GM12878 (cell line): Measurements from ENCODE around the gene TIPIN. TPM values are rescaled to one million over a fixed set of nuclear protein-coding genes. Genes with fewer than 3 reads are reported as not detected.
A peak's percentile ranks its signal among the peaks of the same experiment; 100 is the strongest.
"Not testable (repeated sequence)": the region's sequence is repeated elsewhere in the genome, so short reads cannot be mapped to it uniquely, and the experiment has no call there.

Experiments
- ATAC-seq: fragments of 200-7000 bp; cut with Tn5 transposase; 3 replicates; pipeline ENCODE4 v1.9.1; 2020; ENCODE audit warnings: mild to moderate bottlenecking, moderate library complexity
- BruUV-seq: library from RNA; stranded (reverse); fragments of 400-500 nt; replicated peaks from 2 replicates; lab custom pipeline; 2021; lab: Mats Ljungman, UMichigan
- CTCF ChIA-PET: fragments of 300-600 bp; sonication (Branson Sonifier 250); formaldehyde crosslinking; extraction: SDS; loops from one replicate; lab custom pipeline; 2021; ENCODE audit warnings: inconsistent platforms; lab: Yijun Ruan, JAX
- POLR2A ChIA-PET: fragments of 350-600 bp; formaldehyde crosslinking; extraction: SDS; loops from one replicate; lab custom pipeline; 2021; ENCODE audit warnings: inconsistent platforms; lab: Charles Lee
- RAD21 ChIA-PET: fragments of 300-600 bp; sonication (Branson Sonifier 250); formaldehyde crosslinking; loops from one replicate; lab custom pipeline; 2023; ENCODE audit warnings: antibody characterized with exemption; ENCODE audit not compliant: unreplicated experiment; lab: Charles Lee
- SMC1A ChIA-PET: fragments of 300-600 bp; sonication (Branson Sonifier 250); formaldehyde crosslinking; loops from one replicate; lab custom pipeline; 2023; ENCODE audit not compliant: unreplicated experiment, uncharacterized antibody; lab: Charles Lee
- DNase-seq: peaks from one replicate; pipeline ENCODE4 v3.0.0-alpha.2; 2011; ENCODE audit warnings: low read depth, low spot score
- FAIRE-seq: peaks from 3 replicates; lab custom pipeline; 2011; peaks lifted over from hg19 to GRCh38; lab: Jason Lieb, UNC
- H2AFZ ChIP-seq: 2 replicates; pipeline ENCODE4 v1.6.0; 2011; ENCODE audit warnings: low read depth, low read length, control low read depth; ENCODE audit not compliant: control insufficient read depth
- H3K27ac ChIP-seq: 2 replicates; pipeline ENCODE4 v1.5.1; 2011; ENCODE audit warnings: control low read depth; ENCODE audit not compliant: control insufficient read depth, insufficient read depth
- H3K27me3 ChIP-seq, 2 experiments: replicated peaks in 1 of 2; 2 replicates each; pipeline versions ENCODE4 v1.6.0 to v1.6.1; 2011; ENCODE audit warnings: low read length in 1 of 2; ENCODE audit not compliant: control insufficient read depth in 2 of 2, insufficient read depth in 2 of 2
- H3K36me3 ChIP-seq, 2 experiments: 2 replicates each; pipeline ENCODE4 v1.5.1; 2011; ENCODE audit warnings: low read length in 1 of 2; ENCODE audit not compliant: control insufficient read depth in 2 of 2, insufficient read depth in 2 of 2
- H3K4me1 ChIP-seq: 2 replicates; pipeline ENCODE4 v1.6.1; 2011; ENCODE audit warnings: mild to moderate bottlenecking, low read length, moderate library complexity, mixed read lengths; ENCODE audit not compliant: control insufficient read depth, insufficient read depth
- H3K4me2 ChIP-seq: 2 replicates; pipeline ENCODE4 v1.6.0; 2011; ENCODE audit warnings: control low read depth; ENCODE audit not compliant: control insufficient read depth, insufficient read depth
- H3K4me3 ChIP-seq: fragments of 200-600 bp; sonication (generic); 2 replicates; pipeline ENCODE4 v1.5.1; 2016
- H3K79me2 ChIP-seq: 2 replicates; pipeline ENCODE4 v1.6.0; 2011; ENCODE audit warnings: low read length; ENCODE audit not compliant: control insufficient read depth, insufficient read depth
- H3K9ac ChIP-seq: 2 replicates; pipeline ENCODE4 v1.8.0; 2011; ENCODE audit warnings: low read length, control low read depth, mixed read lengths; ENCODE audit not compliant: control insufficient read depth, insufficient read depth
- H3K9me3 ChIP-seq: replicated peaks from 3 replicates; pipeline ENCODE4 v1.5.1; 2011; ENCODE audit warnings: mild to moderate bottlenecking, low read length; ENCODE audit not compliant: control insufficient read depth, insufficient read depth
- H4K20me1 ChIP-seq: 2 replicates; pipeline ENCODE4 v1.6.0; 2011; ENCODE audit not compliant: control insufficient read depth, insufficient read depth
- CEBPB ChIP-seq, 2 experiments: fragments of 150-350 bp in 1 of 2; IDR thresholded peaks; 2 replicates each; pipeline ENCODE4 v1.6.1; 2012 to 2014; ENCODE audit warnings: low read depth in 2 of 2, low read length in 2 of 2, borderline replicate concordance in 1 of 2, inconsistent platforms in 1 of 2
- CHD2 ChIP-seq: IDR thresholded peaks from 2 replicates; pipeline ENCODE4 v1.6.1; 2011; ENCODE audit warnings: low read depth, low read length, improper control_type of control experiment, borderline replicate concordance
- FOS ChIP-seq: IDR thresholded peaks from 3 replicates; pipeline ENCODE4 v1.6.1; 2011; ENCODE audit warnings: borderline replicate concordance; ENCODE audit not compliant: insufficient read length; ENCODE audit errors: extremely low read depth
- IRF4 ChIP-seq: IDR thresholded peaks from 2 replicates; pipeline ENCODE4 v1.6.1; 2011; ENCODE audit warnings: low read depth, low read length
- WGBS: methylation state at CpG from one replicate; pipeline ENCODE4 v1.1.6; 2016; ENCODE audit warnings: low lambda C conversion rate; ENCODE audit not compliant: insufficient replicate concordance, insufficient coverage; ENCODE audit errors: missing lambda C conversion rate; 5-methylcytosine and 5-hydroxymethylcytosine counted together
- in situ Hi-C: fragments of 300-500 bp; cut with MboI; formaldehyde crosslinking; loops from 9 replicates; pipeline ENCODE4 v1.14.3; 2018; ENCODE audit warnings: mixed read lengths
- intact Hi-C: fragments of 100-400 bp; cut with micrococcal nuclease; formaldehyde crosslinking; loops from one replicate; pipeline ENCODE4 v1.14.2; 2022; ENCODE audit not compliant: unreplicated experiment
- polyA plus RNA-seq, 11 experiments: library from polyadenylated mRNA; depleted of rRNA in 4 of 11; unstranded in 6 of 11; stranded (reverse) in 5 of 11; fragments of >200 nt; fragmentation: Nextera tagmentation in 4 of 11; fragmentation: Illumina TruSeq in 1 of 11; extraction: Ambion mirVana in 4 of 11; extraction: Trizol in 1 of 11; gene quantifications; 1 replicate in 1 of 11; 2 replicates in 10 of 11; pipeline versions ENCODE4 v1.2.1 to v1.2.3, GENCODE V29; 2011 to 2016; ENCODE audit warnings: inconsistent platforms in 2 of 11, missing spikeins in 2 of 11, low read depth in 1 of 11
- total RNA-seq, 4 experiments: library from RNA; depleted of rRNA in 3 of 4; stranded (reverse); fragments of >200 nt in 3 of 4; fragmentation: Illumina TruSeq in 1 of 4; extraction: Trizol in 1 of 4; gene quantifications; 2 replicates each; pipeline versions ENCODE4 v1.2.1 to v1.2.3, GENCODE V29; 2013 to 2021
- TF ChIP-seq, protein P1 (sequence below): fragments of 450-650 bp; formaldehyde crosslinking; IDR thresholded peaks from 2 replicates; pipeline ENCODE4 v1.4.0; 2022; ENCODE audit warnings: mild to moderate bottlenecking, moderate library complexity
- TF ChIP-seq, protein P2 (sequence below): fragments of 450-650 bp; IDR thresholded peaks from 2 replicates; pipeline ENCODE4 v1.6.1; 2017; ENCODE audit warnings: mild to moderate bottlenecking, low read depth, inconsistent platforms; ENCODE audit not compliant: poor library complexity, severe bottlenecking

TIPIN gene
- total and polyA plus RNA-seq, 10 of the 15 experiments (the other 5 are each of a cell fraction or from before 2014, with no cell fraction given) = 21.1 to 69.2 (median 47.0) TPM

DNA sequence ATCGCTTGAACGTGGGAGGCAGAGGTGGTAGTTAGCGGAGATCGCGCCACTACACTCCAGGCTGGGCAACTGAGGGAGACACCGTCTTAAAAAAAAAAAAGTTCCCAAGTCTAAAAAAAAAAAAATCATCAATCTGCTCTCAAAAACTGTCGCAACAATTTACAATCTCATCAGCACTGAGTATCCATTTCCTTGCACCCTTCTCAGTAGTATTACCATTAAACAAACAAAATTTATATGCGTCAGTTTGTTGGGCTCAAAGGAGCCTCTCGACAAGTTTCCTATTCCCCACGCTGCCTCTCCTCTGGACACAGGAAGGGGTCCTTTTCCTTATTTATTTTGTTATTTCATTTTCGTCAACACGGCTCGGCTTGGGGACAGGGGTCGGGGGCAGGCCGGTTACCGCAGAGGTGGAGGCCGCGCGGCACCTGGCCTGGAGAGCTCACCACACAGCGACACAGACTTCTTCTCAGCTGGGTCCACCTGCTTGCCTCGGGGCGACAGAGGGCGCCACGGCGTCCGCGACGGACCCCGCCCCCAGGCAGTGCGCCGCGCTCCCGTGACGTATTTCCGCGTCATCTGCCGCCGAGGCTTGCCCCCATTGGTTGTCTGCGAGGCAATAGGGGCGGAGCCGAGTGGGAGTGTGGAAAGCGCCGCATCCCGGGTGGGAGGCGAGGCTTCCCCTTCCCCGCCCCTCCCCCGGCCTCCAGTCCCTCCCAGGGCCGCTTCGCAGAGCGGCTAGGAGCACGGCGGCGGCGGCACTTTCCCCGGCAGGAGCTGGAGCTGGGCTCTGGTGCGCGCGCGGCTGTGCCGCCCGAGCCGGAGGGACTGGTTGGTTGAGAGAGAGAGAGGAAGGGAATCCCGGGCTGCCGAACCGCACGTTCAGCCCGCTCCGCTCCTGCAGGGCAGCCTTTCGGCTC, 30.0 kb upstream of the TIPIN start, which contains the start of gene MAP2K1 (continued):
- TF ChIP-seq, protein P1, sequence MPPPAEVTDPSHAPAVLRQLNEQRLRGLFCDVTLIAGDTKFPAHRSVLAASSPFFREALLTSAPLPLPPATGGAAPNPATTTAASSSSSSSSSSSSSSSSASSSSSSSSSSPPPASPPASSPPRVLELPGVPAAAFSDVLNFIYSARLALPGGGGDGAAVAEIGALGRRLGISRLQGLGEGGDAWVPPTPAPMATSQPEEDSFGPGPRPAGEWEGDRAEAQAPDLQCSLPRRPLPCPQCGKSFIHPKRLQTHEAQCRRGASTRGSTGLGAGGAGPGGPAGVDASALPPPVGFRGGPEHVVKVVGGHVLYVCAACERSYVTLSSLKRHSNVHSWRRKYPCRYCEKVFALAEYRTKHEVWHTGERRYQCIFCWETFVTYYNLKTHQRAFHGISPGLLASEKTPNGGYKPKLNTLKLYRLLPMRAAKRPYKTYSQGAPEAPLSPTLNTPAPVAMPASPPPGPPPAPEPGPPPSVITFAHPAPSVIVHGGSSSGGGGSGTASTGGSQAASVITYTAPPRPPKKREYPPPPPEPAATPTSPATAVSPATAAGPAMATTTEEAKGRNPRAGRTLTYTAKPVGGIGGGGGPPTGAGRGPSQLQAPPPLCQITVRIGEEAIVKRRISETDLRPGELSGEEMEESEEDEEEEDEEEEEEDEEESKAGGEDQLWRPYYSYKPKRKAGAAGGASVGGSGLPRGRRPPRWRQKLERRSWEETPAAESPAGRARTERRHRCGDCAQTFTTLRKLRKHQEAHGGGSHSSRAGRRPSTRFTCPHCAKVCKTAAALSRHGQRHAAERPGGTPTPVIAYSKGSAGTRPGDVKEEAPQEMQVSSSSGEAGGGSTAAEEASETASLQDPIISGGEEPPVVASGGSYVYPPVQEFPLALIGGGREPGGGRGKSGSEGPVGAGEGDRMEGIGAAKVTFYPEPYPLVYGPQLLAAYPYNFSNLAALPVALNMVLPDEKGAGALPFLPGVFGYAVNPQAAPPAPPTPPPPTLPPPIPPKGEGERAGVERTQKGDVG (CRISPR knock-in tag) = no peak
- peak; percentile 81 for TF ChIP-seq CHD2
- no peak for TF ChIP-seq FOS
- no peak for TF ChIP-seq CEBPB (IDR thresholded peaks at IDR 0.05; ENCODE audit: borderline replicate concordance in 1 of 2, low read depth in 2 of 2, low read length in 2 of 2)
- TF ChIP-seq, protein P2, sequence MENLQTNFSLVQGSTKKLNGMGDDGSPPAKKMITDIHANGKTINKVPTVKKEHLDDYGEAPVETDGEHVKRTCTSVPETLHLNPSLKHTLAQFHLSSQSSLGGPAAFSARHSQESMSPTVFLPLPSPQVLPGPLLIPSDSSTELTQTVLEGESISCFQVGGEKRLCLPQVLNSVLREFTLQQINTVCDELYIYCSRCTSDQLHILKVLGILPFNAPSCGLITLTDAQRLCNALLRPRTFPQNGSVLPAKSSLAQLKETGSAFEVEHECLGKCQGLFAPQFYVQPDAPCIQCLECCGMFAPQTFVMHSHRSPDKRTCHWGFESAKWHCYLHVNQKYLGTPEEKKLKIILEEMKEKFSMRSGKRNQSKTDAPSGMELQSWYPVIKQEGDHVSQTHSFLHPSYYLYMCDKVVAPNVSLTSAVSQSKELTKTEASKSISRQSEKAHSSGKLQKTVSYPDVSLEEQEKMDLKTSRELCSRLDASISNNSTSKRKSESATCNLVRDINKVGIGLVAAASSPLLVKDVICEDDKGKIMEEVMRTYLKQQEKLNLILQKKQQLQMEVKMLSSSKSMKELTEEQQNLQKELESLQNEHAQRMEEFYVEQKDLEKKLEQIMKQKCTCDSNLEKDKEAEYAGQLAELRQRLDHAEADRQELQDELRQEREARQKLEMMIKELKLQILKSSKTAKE = no peak
- 0 out of 2 replicates have a peak, but pooled peaks have one; percentile 36 for TF ChIP-seq IRF4
- TF ChIP-seq, all 136 proteins: peak for 60

- ATAC-seq, H3K4me2 ChIP-seq, in situ Hi-C loops, DNase-seq, H3K27ac ChIP-seq, POLR2A ChIA-PET, H2AFZ ChIP-seq, H3K4me3 ChIP-seq, BruUV-seq, H3K9ac ChIP-seq, SMC1A ChIA-PET, intact Hi-C loops, H4K20me1 ChIP-seq, FAIRE-seq, CTCF ChIA-PET, H3K4me1 ChIP-seq, H3K9me3 ChIP-seq, H3K36me3 ChIP-seq, H3K27me3 ChIP-seq, RAD21 ChIA-PET: not testable (repeated sequence)
- 100% methylated on average over 2 of the region's 2 CpGs for WGBS
- H3K79me2 ChIP-seq = peaks cover 11% of the 10 kb centered on the region
These were observed 24.9 kb upstream of the TIPIN start for GRCh38 chr15:66381376-66381775.
